ENCODE measurements around the gene GNA15.
A peak's percentile ranks its signal among the peaks of the same experiment; 100 is the strongest.
"Not testable (repeated sequence)": the region's sequence is repeated elsewhere in the genome, so short reads cannot be mapped to it uniquely, and the experiment has no call there.

The GNA15 gene, protein sequence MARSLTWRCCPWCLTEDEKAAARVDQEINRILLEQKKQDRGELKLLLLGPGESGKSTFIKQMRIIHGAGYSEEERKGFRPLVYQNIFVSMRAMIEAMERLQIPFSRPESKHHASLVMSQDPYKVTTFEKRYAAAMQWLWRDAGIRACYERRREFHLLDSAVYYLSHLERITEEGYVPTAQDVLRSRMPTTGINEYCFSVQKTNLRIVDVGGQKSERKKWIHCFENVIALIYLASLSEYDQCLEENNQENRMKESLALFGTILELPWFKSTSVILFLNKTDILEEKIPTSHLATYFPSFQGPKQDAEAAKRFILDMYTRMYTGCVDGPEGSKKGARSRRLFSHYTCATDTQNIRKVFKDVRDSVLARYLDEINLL

DNA sequence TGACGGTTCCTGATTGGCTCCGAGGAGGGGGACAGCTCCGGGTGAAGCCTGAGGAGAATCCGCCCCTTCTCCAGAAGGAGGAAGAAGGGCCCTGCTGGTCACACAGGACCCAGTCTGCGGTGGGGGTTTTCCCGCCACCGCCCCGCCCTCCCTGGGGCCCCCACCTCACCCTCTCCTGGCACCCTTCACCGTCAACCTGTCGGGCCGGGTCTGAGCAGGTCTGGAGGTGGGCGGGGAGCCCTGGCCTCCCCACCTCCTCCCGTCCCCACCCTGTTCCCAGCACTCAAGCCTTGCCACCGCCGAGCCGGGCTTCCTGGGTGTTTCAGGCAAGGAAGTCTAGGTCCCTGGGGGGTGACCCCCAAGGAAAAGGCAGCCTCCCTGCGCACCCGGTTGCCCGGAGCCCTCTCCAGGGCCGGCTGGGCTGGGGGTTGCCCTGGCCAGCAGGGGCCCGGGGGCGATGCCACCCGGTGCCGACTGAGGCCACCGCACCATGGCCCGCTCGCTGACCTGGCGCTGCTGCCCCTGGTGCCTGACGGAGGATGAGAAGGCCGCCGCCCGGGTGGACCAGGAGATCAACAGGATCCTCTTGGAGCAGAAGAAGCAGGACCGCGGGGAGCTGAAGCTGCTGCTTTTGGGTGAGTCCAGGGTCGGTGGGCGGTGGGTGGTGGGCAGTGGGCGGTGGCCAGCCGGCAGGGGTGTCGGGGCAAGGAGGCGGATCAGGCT lies at the start of gene GNA15:
TSS of gene GNA15 (plus strand) at position 73 of the 723 bp plus-strand sequence. CDS start at position 491, 418 bp downstream.
- peak; percentile 75 to 78 for DNase-seq

DNA sequence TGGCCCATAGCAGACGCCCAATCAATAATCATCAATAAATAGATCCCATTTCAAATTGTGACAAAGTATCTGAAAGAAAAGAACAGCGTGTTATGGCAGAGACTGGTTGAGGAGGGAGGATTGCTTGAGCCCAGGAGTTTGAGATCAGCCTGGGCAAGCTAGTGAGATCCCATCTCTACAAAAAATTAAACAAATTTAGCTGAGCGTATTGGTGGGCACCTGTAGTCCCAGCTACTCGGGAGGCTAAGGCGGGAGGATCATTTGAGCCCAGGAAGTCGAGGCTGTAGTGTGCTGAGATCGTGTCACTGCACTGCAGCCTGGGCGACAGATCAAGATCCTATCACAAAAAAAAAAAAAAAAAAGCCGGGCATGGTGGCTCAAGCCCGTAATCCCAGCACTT lies 48.1 kb upstream of the GNA15 start:
- no peak for DNase-seq

DNA sequence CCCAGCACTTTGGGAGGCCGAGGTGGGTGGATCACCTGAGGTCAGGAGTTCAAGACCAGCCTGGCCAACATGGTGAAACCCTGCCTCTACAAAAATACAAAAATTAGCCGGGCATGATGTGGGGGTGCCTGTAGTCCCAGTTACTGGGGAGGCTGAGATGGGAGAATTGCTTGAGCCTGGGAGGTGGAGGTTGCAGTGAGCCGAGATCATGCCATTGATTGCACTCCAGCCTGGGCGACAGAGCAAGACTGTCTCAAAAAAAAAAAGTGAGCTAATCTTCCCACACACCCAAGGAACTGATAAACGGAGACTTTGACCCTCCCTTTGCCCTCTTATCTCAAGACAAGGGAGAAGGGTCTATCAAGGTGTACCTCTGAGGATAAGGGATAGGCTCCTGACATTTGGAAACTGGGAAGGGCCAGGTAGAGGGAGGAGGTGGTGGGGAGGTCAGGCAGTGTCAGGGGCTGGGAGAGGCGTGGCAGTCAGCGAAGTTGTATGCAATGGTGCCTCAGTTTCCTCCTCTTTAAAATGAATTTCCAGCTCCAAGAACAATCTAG lies 46.5 kb upstream of the GNA15 start:
- DNase-seq, result not testable (repeated sequence)

DNA sequence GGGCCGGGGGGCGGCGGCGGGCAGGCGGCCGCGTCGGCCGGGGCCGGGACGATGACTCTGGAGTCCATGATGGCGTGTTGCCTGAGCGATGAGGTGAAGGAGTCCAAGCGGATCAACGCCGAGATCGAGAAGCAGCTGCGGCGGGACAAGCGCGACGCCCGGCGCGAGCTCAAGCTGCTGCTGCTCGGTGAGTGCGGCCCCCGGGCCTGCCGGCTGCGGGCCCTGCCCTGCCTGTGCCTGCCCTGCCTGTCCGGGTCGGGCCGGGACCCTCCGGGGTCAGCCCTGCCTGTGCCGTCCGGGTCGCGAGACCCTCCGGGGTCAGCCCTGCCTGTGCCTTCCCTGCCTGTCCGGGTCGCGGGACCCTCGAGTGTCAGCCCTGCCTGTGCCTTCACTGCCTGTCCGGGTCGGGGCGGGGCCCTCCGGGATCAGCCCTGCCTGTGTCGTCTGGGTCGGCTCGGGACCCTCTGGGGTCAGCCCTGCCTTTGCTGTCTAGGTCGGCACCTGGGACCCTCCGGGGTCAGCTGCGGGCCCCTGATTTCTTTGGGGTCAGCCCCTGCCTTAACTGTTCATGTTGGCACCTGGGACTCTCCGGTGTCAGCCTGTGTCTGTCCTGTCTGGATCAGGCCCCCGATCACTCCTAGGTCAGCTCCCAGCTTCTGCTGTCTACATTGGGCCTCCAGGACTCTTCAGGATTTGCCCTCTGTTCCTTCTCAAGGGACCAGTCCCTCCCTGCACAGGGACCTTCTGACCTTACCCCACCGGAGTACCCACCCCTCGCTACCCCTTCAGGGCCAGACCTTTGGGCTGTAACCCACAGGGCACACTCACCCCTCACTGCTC lies 41.0 kb upstream of the GNA15 start:
- DNase-seq, result peak; percentile 25 to 34

DNA sequence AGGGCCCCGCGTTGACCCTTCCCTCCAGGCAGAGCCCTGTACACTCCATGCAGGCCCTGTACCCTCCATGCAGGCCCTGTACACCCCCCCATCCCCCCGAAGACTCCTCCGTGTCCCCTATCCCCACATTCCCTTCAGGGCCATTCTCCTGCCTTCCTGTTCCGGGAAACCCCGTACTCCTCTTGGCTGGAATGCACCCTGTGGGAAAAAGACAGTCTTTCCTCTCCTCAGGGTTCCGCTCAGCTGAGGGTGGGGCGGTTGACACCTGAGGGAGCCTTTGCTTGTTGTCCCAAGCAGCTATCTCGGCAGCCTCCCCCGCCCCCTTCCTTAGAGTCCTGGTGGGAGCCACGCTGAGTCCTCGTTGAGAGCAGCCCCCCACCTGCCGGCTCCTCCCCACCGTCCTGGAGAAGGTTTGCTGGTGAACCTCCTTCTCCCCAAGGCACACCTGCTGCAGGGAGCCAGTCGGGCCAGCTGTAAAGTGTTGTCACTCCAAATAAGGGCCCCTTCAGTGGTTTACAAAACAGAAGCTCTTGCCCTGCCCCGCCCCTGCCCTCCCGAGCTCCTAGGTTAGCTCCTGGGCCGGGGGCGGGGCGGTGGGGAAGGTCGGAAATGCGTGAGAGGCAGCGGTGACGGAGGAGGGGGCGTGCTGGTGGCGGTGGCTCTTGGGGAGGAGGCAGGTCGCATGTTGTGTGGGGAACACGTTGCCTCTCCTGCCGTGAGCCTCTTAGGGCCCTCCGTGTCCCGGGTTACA lies 40.2 kb upstream of the GNA15 start:
- peak; percentile 66 to 80 for DNase-seq

DNA sequence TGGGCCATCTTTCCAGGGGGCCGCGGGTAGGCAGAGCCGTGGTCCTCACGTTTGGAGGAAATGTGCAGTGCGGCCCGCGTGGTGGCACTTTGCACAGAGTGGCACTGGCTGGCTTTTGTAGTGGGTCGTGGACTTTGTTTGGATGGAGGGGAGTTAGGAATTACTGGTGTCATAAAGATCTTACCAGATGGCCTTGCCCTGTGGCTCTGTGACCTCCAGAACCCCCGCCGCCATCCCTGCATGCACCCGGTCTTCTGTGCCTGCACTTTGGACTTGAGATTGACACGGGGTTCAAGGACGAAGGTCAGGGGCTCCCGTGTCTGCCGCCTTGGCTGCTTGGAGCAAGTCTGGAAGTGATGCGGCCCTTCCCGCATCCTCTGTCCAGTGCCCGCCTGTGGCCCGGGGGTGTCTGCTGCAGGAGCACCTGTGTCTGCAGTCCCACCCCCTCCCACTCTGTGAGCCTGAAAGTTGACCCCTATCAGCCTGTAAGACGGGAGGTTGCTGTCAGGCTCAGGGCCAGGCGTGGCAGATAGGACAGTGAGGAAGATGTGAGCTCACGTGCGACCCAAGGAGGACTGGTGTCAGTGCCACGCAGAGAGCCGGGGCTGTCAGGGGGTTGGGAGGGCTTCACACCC lies 39.4 kb upstream of the GNA15 start:
- no peak for DNase-seq

DNA sequence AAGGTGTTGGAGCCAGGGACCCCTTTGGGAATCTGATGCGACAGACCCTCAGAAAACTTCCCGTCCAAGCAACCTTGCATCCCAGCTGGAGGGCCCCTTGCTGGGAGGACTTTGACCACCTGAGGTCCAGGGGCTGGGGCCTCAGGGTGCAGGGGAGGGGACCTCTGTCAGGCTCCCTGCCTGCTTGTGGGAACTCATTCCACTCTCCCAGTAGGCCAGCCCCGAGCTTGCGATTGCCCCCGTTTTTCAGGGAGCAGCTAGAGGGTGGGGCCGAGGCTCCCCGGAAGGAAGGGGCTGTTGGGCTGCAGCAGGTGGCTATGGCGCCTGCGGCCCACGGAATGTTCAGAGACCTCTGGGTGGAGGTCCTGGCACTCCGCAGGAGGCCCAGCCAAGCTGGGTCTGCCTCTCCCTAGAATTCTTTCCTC lies 38.9 kb upstream of the GNA15 start:
- no peak for DNase-seq

DNA sequence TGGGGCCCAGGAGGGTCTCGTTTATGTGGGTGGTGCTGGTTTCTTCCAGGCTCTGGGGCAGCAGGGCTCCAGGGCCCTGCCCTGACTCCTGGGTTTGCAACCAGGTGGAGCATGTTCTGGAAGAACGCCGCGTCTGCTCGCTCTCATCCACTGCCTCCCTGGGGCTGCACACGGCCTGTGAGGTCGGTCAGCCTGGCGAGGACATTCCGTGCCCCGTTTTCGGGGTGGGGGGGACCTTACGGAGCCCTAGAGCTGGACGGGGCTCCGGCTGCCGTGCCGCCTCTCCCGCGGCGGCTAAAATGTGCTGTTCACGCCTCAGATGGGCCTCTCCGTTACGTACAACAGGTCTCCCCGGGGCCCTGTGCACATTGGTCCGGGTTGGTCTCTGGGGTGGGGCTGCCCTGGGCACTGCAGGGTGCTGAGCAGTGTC lies 38.4 kb upstream of the GNA15 start:
- DNase-seq, result no peak

DNA sequence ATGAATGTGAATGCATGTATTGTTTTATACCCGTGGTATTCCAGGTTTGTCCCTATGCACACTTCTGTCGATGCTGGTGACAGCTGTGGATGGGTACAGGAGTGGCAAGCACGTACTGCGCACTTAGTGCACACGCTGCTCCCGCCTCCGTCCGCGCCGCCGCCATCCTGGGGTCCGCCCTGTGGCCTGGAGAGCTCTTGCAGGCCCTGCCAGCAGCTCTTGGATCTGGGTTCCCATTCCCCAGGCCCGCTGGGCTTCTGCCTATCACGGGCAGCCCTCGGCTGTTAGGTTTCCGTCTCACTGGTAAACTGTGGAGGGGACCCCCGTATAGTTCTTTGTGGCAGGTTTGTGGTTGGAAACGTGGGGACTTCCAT lies 37.7 kb upstream of the GNA15 start:
- no peak for DNase-seq

DNA sequence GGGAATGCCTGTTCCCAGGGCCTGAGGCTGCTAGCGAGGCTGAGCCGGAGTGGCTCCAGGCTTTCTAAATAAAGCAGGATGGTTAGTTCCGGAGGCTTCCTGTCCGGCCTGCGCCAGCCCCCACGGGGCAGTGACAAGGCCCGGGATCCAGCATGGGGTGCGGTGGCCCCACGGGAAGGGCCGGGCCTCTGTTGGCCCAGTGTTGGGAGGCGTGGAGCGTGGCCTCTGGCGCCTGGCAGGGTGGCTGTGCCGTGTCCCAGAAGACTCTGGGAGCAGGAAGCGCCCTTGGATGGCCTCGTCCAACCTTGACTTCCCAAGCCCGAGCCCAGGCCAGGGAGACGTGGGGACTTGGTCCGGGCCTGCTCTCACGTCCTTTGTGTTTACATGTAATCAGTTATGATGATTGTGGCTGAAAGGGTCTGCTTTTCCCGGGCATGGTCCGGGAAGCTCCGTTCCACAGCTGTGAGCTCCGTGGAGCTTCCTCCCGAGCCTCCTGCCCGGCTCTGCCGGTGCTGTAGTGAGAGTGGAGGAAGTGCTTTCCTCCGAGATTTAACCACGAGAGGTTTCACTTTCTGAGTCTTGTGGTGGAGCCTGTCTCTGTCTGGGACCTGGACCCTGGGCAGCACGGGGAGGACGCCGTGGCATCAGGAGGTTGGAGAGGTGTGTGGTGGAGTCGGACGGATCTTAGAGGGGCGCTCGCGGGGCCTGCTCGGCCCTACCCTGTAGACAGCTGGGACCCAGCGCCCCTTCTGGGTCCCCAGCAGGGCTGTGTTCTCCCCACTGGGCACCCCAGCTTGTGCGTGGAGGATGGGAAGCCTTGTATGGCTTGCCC lies 37.1 kb upstream of the GNA15 start:
- DNase-seq, result peak; percentile 25 to 38

DNA sequence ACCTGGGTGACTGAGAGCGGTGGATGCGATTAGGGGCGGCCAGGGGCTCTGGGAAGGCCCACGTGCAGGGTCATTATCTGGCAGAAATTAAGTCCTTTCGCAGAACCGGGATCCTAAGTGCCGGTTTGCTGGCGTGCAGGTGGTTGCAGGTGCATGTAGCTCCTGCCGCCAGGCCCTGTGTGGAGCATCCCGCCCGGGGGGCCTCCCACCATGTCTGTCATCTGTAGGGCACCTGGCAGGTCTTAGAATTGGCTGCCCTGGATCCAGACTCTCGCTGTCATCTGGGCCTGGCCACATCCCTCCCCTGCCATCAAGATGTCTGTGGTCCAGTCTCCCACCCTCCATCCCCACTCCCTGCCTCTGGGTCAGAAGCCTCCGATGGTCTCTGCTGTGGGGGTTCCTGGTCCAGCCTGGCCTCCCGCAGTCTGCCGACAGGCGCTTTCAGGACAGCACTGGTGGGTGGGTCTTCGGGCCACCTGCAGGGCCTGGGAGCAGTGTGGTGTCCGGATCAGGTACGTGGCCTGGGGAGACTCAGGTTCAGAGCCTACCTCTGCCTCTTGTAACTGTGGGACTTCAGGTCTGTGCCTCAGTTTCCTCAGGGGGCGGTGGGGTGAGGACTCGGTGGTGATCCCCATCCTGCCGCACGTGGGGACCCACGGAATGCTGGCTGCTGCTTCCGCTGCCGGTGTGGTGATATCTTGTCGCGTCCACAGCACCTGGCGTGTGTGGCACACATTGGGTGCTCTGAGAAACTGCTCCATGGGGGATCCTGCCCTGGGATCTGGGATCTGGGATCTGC lies 36.3 kb upstream of the GNA15 start:
- no peak for DNase-seq

DNA sequence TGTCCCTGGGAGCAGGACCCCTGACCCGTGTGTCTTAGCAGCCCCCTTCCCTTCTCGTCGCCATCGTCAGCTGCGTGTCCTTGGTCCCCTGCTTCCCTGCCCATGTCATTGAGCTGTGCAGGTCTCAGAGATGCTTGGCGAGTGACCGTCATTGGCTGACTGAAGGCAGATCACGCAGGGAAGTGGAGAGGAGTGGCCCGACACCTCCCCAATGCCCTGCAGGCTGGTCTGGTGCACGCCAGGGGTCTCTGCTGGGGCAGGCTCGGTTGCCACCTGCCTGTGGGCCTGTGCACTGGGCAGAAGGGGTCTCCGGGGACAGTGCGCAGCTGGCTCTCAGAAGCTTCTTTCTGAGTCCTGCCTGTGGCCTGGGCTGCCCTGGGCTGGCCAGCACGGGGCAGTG lies 35.5 kb upstream of the GNA15 start:
- DNase-seq, result no peak

DNA sequence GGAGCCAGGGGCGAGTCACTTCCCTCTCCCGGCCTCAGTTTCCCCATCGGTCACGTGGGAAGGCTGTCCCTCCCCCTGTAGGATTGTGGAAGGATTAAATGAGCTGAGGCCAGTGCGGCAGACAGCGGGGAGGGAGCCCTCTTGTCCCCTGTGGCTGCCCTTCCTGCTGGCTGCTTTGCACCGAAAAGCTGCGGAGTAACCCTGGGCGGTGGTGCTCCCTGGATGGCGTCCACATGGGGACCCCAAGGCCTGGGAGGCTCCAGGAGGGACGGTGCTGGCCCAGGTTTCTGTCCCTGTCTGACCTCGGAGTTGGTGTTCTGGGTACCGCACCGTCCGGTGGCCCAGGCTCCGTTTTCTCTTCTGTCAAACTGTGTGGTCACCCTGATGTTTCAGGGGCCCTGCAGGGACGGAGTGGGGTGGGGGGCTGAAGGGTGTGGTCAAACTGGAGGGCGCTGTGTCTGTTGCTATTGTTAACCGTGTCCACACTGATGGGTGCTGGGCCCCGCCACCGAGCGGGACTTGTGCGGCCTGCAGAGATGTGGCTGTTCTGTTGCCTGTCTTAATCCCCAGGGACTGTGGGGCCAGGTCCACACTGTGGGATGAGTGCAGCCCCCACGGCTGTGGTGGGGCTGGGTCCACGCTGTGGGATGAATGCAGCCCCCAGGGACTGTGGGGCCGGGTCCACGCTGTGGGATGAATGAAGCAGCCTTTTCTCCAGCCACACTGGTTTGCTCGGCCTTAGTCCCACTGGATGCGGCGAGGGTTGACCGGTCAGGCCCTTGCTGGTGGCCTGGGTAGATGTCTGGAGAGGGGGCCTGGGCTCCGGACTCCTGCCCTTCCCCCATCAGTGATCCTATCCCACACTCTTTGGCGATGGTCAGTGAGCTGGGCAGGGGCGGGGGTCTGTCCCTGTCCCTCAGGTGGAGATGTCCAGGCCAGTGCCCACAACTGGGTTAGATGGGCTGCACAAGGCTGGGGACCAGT lies 34.8 kb upstream of the GNA15 start:
- DNase-seq, result no peak

DNA sequence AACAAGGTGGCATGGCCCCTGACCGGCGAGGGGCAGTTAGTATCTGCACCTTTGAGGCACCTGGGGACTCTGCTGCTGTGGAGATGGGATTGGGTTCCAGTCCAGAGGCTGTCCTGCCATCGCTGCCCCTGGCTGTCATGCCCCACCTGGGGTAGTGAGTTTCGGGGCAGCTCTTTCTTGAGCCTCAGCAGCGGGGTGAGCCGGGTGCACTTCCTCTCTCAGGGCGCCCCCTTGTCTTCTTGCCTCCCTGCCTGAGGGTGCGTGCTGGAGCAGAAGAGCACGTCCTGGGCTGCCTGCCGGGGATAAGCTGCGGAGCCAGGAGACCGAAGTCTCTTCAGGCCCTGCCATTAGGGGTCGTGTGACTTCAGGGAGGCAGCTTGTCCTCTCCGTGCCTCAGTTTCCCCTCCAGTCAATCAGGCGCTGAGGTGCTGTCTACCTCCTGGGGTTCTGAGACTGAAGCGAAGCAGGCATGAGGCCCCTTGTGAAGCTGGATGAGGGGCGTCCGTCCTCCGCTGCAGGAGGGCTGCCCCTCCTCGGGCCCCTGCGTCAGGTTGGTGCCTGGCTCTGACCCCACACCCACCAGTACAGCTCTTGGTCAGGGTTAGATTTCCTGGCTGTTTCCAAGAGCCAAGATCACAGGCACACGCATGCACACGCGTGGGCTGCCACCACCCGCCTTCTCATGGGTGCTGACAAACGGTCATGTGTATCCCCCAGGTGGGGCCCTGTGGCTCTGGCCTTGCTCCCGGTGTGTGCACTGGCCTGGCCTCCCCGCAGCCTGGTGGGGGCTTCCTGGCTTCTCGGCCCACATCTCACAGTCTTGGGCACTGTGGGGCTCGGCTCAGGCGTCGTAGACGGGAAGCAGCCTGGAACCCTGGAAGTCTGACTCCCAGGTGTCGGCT lies 33.3 kb upstream of the GNA15 start:
- DNase-seq, result no peak

DNA sequence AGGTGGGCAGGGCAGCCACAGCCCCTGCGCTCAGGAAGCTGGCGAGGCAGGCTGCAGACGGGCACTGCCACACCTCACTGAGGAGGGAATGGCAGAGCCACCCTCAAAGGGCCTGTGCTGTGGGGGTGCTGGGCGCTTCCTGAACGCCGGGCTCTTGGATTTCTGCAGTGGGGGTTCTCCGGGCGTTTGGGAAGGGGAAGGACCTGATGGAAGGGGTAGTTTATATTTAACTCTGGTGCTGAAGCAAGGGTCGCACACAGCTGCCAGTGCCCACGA lies 31.2 kb upstream of the GNA15 start:
- no peak for DNase-seq

DNA sequence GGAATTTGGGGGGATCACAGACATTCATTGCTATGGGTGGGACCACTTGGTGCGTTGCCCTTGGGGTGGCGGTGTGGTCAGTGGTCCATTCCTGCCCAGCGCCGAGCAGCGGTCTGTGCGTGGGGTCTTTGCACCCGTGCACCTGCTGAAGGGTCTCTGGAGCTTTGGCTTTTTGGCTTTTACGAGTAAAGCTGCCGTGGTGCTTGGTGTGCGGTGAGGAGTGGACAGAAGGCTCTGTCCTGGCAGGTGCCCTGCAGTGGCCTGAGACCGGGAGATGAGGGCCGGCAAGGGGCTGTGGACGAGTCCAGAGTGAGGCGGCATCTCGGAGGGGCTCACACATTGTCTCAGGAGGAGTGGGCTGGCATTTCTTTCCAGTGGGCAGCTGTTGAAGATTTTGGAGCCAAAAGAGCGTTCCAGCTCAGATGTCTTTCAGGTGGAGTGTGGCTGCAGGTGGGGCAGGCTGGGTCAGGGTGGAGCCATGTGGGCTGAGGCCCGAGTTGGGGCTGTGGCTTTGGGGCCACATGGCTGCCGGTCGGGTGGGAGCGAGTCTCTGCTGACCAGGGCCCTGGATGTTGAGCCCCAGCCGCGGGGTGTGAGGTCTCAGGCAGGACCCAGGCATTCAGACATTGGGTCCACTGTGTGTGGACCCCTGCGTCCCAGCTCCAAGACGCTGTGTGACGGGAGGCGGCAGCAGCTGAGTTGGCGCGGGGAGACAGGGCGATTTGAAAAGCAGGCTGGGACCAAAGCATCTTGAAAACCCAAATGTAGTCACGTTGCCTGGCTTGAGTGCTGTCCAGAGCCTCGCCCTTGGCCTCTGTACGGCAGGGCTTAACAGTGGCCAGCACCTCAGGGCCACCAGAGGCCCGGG lies 30.0 kb upstream of the GNA15 start:
- DNase-seq, result no peak

Data from CD4-positive, alpha-beta T cell treated with Interleukin-4 for 1 hour (primary cell).